KBM-7 (cell line): Measurements from ENCODE around the gene LLGL2.
A peak's percentile ranks its signal among the peaks of the same experiment; 100 is the strongest.

Source experiments
- DNase-seq: peaks from one replicate; pipeline ENCODE4 v3.0.0-alpha.2; 2015
- in situ Hi-C: fragments of 300-500 bp; cut with MboI; formaldehyde crosslinking; loops from 2 replicates; pipeline ENCODE4 v1.14.3; 2020; ENCODE audit warnings: low sequenced_read_pairs, low pct_unique_long_range_greater_than_20kb, mixed read lengths

Gene LLGL2

GRCh38 chr17:75542728-75543336, 17.3 kb downstream of the LLGL2 start:
- DNase-seq = no peak
- in situ Hi-C loops = no loop called here

GRCh38 chr17:75544250-75544649, 18.8 kb downstream of the LLGL2 start:
- in situ Hi-C loops = no loop called here

DNA sequence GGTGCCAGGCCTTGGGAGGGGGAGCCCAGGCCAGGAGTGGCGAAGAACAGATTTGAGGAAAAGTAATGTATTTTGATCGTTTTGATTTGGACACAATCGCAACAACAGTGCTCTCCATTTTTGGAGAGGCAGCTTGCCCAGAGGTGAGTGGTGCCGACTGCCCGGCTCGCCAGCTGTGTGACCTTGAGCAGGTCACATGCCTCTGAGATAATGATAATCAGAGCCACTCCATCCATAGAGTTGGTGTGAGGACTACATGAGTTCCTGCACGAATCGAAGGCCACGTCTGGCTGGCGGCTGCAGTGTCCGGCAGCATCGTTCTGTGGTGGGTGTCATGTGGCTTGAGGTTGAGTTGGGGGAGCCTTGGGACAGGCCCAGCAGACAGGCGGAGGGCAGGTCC, 20.7 kb downstream of the LLGL2 start:
- no peak for DNase-seq
- in situ Hi-C loops = no loop called here

More at GRCh38 chr17:75544250-75544649, 18.8 kb downstream of the LLGL2 start:
- DNase-seq = peak; percentile 26

DNA sequence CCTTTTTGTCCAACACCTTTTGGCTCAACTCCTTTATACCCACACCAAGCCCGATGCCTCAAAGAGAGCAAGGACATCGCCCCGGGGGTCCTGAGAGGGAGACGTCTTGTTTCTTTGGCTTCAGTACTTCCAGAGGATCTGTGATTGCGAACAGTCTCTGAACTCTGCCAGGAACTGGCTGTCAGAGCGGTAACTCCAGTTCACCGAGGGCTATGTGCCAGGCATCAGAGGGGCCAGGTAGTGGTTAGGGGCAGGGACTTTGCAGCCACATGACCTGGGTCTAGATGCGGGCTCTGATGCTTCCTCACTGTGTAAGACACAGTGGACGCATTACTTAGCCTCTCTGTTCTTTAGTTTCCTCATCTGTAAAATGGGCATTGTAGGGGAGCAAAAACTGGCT, 21.6 kb downstream of the LLGL2 start:
- DNase-seq = no peak
- in situ Hi-C loops = no loop called here

GRCh38 chr17:75548813-75549212, 23.3 kb downstream of the LLGL2 start:
- no peak for DNase-seq
- in situ Hi-C loops = no loop called here

DNA sequence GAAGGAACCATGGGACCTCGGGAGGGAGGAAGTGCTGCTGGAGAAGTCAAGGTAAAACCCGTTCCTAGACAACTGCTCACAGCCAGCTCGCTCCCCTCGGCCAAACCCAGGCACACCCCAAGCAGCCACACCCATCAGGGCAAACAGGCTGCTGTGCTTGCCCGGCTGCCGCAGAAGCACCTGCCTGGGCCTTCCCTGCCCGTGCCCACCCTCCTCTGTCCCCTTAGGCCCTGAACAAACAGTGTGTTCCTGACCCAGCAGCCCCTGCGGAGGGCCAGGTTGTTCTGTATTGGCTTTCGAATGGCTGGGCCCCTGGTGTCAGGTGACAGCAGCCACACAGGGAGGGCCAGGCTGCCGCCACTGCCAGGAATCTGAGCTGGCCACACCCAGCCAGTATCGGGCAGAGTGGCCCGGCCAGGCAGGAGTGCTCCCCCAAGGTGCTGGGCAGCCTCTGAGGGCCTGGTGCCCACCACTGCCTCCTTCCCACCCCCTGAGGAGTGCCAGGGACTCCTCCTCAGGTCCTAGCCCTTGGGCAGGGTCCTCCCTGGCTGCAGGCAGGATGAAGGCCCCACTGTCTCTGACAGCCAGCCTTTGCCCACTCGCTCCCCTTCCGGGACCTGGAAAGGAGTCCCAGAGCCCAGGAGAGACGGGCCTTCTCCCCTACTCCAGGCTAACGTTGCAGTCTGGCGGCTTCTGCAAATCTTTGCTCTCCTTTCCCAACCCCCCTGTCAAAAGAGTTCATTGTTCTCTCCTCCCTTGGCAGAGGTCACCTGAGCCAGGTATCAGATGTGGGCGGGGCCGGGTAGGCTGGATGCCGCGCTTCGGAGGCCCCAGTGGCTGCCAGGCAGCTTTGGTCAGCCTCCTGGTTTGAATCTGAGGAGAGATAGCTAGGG, 24.0 kb downstream of the LLGL2 start:
- in situ Hi-C loops = no loop called here
- no peak for DNase-seq

DNA sequence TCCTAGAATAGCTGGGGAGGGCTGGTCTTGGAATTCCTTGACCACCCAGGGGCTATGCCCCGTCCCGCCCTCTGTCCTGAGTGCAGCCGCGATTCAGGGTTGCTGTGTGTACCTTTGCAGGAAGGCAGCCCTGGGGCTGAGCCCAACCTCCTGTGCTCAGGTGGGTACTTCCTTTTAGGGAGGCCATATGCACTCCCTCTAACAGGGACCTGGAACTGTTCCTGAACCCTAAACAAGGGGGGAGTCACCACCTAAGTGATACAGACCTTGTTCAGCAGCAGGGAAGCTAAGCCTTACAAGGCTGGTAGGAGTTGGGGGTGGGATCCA, 24.6 kb downstream of the LLGL2 start:
- in situ Hi-C loops = no loop called here

DNA sequence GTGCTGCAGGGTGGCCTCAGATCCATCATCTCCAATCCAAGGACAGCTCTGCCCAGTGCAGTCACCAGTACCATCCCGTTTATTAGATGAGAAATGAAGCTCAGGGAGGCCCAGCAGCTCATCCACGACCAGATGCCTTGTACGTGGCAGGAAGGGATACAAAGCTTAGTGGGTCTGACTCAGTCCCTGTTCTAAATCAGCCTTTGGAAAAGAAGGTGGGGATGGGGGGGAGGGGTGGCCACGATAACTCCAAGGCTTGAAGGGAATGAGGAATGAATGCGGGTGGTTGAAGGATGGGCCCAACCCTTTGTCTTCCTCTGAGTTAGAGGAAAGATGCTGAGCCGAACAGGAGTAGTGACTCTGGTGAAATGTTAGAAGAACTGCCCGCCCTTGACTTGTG, 25.8 kb downstream of the LLGL2 start:
- in situ Hi-C loops = no loop called here

More for the DNA sequence above, 24.6 kb downstream of the LLGL2 start:
- DNase-seq = no peak

DNA sequence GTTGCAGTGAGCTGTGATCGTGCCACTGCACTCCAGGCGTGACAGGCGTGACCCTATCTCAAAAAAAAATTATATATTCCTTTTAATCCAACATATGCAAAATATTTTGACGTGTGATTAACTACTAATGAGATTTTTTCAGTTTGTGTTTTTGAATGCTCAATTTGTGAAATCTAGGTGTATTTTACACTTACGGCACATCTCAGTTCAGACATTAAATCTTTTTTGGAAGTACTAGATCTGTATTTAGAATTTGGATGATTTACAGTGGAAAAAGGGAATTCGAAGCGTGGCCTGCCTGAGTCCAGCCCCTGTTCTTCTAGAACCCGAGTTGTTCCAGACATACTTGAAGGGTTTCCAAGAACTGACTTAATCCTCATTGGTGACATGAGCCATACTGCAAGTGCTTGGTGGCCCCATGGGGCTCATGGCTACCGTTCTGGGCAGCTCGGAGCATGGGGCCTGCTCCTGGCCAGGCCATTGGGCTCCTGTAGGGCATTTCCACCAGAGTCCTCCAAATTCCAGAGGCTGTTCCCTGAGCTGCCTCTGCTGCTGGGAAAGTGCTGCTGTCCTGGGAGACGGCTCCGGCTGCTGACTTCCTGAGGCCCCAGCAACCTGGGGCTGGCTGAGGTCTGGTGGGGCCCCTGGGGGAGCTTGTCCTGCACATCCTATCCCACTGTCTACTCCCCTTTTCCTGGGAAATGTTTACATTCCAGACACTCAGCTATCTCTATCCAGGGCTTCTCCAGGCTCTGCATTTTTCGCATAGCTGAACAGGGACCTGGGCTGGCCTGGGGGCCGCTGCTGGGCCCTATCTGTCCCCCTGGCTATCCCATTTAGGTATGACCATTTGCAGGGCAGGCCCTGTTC, 27.2 kb downstream of the LLGL2 start:
- DNase-seq = no peak

More for the DNA sequence above, 25.8 kb downstream of the LLGL2 start:
- no peak for DNase-seq

DNA sequence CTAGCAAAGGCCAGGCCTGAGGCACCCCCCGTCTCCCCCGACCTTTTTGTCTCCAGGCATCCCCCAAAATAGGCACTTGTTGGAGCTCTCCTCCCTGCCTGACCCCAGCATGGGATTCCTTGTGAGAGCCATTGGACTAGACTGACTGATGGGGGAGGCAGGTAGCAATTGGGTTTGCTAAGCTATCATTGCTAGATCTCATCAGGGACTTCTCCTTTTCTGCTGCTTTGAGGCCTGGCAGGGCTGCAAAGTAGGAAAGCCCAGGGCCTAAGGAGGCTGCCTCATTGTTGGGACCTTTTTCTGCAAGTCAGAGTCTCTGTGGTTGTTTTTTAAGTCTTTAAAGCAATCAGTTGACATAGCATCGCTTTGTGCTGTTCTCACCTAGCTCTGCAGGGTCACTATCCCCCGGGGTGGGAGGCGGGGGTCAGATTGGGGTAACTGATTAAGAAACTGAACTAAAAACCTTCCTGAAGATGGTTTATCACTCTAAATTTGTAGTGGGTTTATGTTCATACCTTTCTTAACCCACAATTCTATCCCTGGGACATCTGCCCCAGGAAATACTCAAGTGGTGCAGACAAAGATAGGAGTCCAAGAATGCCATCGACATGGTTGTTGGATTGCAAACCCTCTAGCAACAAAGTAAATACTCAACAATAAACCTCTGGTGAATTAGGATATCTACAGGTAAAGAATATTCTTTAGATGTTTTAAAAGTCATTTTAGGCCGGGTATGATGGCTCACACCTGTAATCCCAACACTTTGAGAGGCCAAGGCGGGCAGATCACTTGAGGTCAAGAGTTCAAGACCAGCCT, 28.0 kb downstream of the LLGL2 start:
- in situ Hi-C loops = no loop called here
- peak; percentile 53 for DNase-seq

More for the DNA sequence above, 27.2 kb downstream of the LLGL2 start:
- in situ Hi-C loops = no loop called here

DNA sequence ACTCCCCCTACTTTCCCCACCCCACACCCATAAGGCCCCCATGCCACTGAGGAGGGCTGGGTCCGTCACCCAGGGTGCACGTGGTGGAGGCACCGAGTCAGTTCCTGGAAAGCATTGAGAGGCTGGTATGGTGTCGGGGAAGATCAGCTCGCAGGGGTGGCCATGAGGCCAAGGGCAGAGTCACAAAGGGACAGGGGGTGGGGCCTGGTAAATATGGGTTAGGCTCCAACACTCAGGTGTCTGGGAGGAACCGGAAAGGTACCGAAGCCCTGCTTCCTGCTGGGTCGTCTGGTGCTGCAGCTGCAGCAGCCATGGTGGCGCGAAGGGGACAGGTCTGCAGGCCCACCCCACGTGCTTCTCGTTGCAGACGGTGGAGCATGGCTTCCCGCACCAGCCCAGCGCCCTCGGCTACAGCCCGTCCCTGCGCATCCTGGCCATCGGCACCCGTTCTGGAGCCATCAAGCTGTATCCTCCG, 30.2 kb downstream of the LLGL2 start:
- no peak for DNase-seq
- in situ Hi-C loops = no loop called here

DNA sequence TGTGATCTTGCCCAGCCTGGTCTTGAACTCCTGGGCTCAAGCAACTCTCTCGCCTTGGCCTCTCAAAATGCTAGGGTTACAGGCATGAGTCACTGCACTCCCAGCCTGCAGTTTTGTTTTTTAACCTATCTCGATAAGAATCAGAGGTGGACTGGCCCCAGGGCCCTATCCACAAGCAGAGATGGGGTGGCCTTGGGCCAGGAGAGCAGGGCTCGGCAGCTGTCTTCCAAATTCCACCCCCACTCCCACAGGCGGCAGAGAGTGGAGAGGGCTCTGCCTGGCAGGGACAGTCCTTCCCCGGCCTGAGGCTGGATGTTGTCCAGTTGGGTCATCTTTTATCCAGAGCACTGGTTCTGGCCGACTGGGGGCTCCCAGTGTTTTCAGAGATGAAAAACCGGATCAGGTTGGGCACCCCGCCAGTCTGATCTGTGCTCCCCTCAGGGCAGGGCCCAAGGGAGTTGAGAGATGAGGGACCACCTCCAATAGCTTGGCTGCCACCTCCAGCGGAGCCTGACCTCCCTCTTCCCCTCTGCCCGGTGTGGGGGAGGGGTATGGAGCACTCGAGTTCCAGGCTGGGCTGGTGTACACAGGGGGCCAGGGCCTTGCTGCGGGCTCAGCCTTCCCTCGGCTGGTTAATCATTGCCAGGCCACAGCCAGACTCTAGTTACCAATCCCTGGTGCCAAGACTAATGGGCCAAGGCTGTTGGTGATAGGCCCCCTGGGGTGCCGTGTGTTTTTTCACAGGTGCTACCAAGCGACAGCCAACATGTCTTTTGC, 31.8 kb downstream of the LLGL2 start:
- in situ Hi-C loops = no loop called here
- no peak for DNase-seq

GRCh38 chr17:75557852-75558665, 32.6 kb downstream of the LLGL2 start:
- DNase-seq = no peak

DNA sequence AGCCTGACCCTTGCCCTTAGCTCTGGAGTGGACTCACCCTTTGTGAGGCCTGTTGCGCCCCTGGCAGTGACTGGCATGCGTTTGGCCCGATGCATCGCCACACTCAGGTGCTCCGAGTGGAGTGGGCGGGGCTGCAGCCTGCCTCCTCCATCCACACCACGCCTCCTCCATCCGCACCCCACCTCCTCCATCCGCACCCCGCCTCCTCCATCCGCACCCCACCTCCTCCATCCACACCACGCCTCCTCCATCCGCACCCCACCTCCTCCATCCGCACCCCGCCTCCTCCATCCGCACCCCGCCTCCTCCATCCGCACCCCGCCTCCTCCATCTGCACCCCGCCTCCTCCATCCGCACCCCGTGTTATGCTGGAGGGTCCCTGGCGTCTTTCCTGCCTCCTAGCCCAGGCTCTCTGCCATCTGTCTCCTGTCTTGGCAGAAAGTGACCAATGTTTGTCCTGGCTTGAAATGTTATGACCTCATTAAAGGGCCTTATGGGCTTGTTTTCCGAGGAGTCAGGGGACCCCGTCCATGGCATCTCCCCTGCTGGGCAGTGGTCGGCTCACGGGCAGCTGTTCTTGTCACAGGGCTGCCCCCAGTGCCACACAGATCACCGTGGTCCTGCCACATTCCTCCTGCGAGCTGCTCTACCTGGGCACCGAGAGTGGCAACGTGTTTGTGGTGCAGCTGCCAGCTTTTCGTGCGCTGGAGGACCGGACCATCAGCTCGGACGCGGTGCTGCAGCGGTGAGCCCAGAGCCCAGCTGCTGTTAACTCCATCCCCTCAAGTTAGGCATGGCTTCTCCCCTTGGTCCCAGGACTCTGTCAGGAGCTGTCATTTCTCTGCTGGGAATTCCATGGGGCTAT, 33.4 kb downstream of the LLGL2 start:
- in situ Hi-C loops = no loop called here
- no peak for DNase-seq

More at GRCh38 chr17:75557852-75558665, 32.6 kb downstream of the LLGL2 start:
- in situ Hi-C loops = no loop called here

- DNase-seq = no peak
- in situ Hi-C loops = no loop called here
Observed at GRCh38 chr17:75559958-75560533, 34.5 kb downstream of the LLGL2 start.

- DNase-seq = no peak
- in situ Hi-C loops = no loop called here
Observed at GRCh38 chr17:75561927-75562603, 36.6 kb downstream of the LLGL2 start.
